Cardiac muscle cell (in vitro differentiated cells and primary cell): Measurements from ENCODE around the gene SV2B. TPM values are rescaled to one million over a fixed set of nuclear protein-coding genes. Genes with fewer than 3 reads are reported as not detected.

ENCODE experiments used
- DNase-seq, 2 donors: peaks; one replicate each; pipeline versions ENCODE4 v3.0.0 to v3.0.0-alpha.2; 2010 to 2017; ENCODE audit warnings: low read depth in 1 of 2, low spot score in 1 of 2
- H3K27ac ChIP-seq: fragments of 200-600 bp; sonication (generic); 2 replicates; pipeline ENCODE4 v1.5.1; 2016
- H3K27me3 ChIP-seq: fragments of 200-600 bp; sonication (generic); 2 replicates; pipeline ENCODE4 v1.6.0; 2016; ENCODE audit warnings: control low read depth
- H3K36me3 ChIP-seq: fragments of 200-600 bp; sonication (generic); 2 replicates; pipeline ENCODE4 v1.5.1; 2016; ENCODE audit warnings: control low read depth
- H3K4me1 ChIP-seq: fragments of 200-600 bp; sonication (generic); 2 replicates; pipeline ENCODE4 v1.8.1; 2017; ENCODE audit warnings: low read depth, mild to moderate bottlenecking, mixed run types
- H3K4me3 ChIP-seq: fragments of 200-600 bp; sonication (generic); 2 replicates; pipeline ENCODE4 v1.5.1; 2016; ENCODE audit warnings: mild to moderate bottlenecking
- H3K9me3 ChIP-seq: fragments of 200-600 bp; sonication (generic); 2 replicates; pipeline ENCODE4 v1.5.1; 2017; ENCODE audit warnings: low read depth, mild to moderate bottlenecking, control low read depth
- polyA plus RNA-seq: library from polyadenylated mRNA; unstranded; fragments of >200 nt; fragmentation: Nextera tagmentation; extraction: Ambion mirVana; gene quantifications from 2 replicates; pipeline ENCODE4 v1.2.1, GENCODE V29; 2016
- total RNA-seq: library from RNA; depleted of rRNA; stranded (reverse); fragments of >200 nt; gene quantifications from 2 replicates; pipeline ENCODE4 v1.2.3, GENCODE V29; 2016
- TF ChIP-seq, protein P1 (sequence below): IDR thresholded peaks from 2 replicates; pipeline ENCODE4 v1.5.1; 2012; ENCODE audit warnings: low read depth, mild to moderate bottlenecking, low read length

The SV2B gene
- total and polyA plus RNA-seq, 2 experiments from 2014 or later = 0.03 to 0.32 TPM

DNA sequence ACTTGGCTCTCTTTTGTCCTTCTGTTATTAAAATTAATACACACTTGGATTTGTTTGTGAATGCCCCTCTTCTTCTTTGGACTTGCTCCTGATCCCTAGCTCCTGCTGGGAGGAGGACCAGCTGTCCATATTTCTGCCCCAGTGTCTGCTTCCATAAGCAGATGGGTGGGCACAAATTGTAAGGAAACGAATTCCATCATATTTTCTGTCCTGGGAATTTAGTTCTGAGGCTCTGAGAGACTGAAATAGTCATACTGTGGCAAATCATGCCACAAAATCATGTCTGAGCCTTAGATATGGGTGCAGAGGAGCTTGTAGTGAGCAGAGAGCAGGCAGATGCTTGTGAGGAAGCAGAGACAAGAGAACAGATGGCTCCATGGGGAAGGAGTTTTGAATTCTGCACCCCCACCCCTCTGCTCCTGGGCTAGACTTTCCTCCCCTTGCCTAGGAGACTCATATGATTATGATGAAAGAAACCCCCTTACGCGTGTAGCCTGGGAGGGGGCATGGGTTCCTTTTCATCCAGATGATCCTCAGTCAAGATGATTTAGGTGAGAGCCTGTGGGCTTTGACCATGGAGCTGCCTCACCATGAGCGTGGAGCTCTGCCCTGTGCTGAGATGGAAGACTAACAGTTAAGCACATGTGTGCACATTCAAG, 50.6 kb downstream of the SV2B start:
- TF ChIP-seq, protein P1, sequence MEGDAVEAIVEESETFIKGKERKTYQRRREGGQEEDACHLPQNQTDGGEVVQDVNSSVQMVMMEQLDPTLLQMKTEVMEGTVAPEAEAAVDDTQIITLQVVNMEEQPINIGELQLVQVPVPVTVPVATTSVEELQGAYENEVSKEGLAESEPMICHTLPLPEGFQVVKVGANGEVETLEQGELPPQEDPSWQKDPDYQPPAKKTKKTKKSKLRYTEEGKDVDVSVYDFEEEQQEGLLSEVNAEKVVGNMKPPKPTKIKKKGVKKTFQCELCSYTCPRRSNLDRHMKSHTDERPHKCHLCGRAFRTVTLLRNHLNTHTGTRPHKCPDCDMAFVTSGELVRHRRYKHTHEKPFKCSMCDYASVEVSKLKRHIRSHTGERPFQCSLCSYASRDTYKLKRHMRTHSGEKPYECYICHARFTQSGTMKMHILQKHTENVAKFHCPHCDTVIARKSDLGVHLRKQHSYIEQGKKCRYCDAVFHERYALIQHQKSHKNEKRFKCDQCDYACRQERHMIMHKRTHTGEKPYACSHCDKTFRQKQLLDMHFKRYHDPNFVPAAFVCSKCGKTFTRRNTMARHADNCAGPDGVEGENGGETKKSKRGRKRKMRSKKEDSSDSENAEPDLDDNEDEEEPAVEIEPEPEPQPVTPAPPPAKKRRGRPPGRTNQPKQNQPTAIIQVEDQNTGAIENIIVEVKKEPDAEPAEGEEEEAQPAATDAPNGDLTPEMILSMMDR = no peak
- Histone ChIP-seq H3K4me1 (no peaks in the 10 kb centered on the region), H3K4me3 (no peak overlapping the region), H3K27me3 (no peaks in the 10 kb centered on the region), H3K36me3 (no peaks in the 10 kb centered on the region), H3K9me3 (no peaks in the 10 kb centered on the region), H3K27ac (no peak overlapping the region)
- DNase-seq = no peak

DNA sequence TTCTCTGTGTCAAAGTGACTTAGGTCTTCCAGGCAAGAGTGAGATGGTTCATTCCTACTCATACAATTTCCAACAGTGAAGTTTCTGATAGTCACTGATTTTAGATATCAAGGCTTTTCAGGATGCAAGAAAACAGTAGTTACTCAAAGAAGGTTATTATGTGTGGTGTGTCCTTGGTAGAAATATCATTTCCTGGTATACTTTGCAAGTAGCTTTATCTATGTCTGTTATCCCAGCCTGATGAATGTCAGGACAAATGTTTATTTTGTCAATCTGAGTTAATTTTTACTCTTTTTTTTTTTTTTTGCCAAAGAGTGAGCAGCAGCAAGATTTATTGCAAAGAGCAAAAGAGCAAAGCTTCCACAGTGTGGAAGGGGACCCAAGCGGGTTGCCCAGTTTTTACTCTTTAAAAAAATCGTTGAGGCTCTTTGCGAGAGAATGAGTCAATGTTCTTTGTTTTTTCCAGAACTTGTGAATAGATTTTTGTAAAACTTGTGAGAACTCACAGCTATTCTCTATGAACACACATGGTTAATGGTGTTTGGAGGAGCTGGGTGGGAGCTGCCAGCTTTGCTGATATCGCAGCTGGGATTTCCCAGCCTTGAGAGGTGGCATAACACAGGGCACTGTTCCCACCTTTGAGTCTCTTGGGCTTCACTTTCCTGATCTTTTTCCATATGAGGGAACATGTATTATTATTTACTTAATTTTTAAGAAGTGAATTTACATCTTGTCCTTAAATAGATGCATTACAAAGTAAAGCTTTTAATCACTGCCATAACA, 51.9 kb downstream of the SV2B start:
- TF ChIP-seq, protein P1 = no peak
- no peaks in the 10 kb centered on the region for H3K9me3 ChIP-seq
- DNase-seq = no peak
- H3K4me1 ChIP-seq = no peaks in the 10 kb centered on the region
- H3K27ac ChIP-seq = no peak overlapping the region
- H3K27me3 ChIP-seq = no peaks in the 10 kb centered on the region
- no peak overlapping the region for H3K4me3 ChIP-seq
- H3K36me3 ChIP-seq = no peaks in the 10 kb centered on the region

DNA sequence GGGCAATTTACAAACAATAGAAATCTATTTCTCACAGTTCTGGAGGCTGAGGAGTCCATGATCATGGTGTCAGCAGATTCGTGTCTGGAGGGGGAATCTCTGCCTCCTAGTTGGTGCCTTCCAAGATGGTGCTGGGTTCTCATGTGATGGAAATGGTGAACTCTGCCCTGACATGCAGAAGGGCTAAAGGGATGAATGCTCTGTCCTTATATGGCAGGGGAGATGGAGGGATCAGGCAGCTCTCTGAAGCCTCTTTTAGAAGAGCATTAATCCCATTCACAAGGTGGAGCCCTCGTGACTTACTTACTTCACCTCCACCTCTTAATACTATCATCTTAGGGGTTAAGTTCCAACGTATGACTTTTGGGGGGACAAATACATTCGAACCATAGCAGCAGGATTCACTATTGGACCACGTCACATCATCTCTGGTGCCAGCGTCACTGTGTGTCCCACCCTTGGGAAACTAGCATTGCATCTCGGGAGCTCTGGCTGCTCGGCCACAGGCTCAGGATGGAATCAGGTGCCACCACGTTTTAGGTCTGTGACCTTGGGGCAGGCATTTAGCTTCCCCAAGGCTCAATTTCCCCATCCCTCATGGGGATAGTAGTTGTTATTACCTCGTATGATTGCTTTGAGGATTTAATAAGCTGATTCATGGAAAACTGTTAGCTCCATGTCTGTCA, 53.0 kb downstream of the SV2B start:
- no peaks in the 10 kb centered on the region for H3K4me1 ChIP-seq
- H3K27ac ChIP-seq = no peak overlapping the region
- H3K27me3 ChIP-seq = no peaks in the 10 kb centered on the region
- no peak overlapping the region for H3K4me3 ChIP-seq
- H3K36me3 ChIP-seq = no peaks in the 10 kb centered on the region
- no peaks in the 10 kb centered on the region for H3K9me3 ChIP-seq
- TF ChIP-seq, protein P1 = no peak
- DNase-seq = no peak

DNA sequence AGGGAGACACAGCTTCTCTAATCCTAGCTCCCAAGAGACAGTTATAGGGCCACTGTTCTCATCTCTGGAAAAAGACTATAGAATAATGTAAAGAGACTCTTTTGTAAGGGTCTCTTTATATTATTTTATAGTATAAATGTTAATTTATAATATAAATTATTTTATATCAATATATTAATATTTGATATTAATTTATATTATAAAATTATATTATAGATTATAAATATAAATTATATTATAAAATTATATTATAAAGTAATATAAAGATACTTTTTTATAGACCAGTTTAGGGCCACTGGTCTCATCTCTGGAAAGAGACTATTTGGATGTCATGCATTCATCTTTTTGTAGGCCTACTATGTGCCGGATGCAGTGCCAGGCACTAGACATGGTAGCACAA, 53.9 kb downstream of the SV2B start:
- Histone ChIP-seq H3K4me1 (no peaks in the 10 kb centered on the region), H3K9me3 (no peaks in the 10 kb centered on the region), H3K27ac (no peak overlapping the region), H3K4me3 (no peak overlapping the region), H3K27me3 (no peaks in the 10 kb centered on the region), H3K36me3 (no peaks in the 10 kb centered on the region)
- no peak for DNase-seq
- TF ChIP-seq, protein P1 = no peak

DNA sequence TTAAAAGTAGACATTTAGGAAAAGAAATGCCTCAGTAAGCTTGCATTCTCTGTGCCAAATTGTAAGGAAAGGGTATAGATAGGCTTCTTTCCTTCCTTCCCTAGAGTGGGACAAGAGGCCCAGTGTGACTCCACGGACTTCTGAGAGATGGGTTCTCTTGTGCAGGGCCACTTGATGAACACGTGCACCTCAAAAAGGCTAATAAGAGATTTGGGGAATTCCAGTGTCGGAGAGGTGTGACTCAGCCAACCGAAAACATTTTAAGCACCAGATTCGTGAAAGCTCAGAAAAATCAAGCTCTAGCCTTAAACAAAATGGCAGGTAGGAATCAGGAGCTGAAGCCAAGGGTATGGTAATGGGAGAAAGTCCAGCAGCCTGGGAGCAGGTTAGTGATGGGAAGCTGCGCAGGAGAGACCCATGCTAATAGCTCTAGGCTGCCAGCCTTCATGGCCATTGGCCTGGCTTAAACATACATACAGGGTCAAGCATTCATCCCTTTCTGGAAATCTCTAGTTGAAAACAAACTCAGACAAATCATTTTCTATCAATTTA, 56.2 kb downstream of the SV2B start:
- Histone ChIP-seq H3K4me1 (no peaks in the 10 kb centered on the region), H3K27ac (no peak overlapping the region), H3K36me3 (no peaks in the 10 kb centered on the region), H3K9me3 (no peaks in the 10 kb centered on the region), H3K4me3 (no peak overlapping the region), H3K27me3 (no peaks in the 10 kb centered on the region)
- no peak for DNase-seq
- TF ChIP-seq, protein P1 = no peak
